GM18873 (cell line): ENCODE data around the gene SMIM35.
A peak's percentile ranks its signal among the peaks of the same experiment; 100 is the strongest.

Experiments used
- ATAC-seq: cut with Tn5 transposase; IDR thresholded peaks from one replicate; pipeline ENCODE4 v1.9.1; 2021; ENCODE audit warnings: mild to moderate bottlenecking, moderate library complexity, moderate number of reproducible peaks; ENCODE audit not compliant: unreplicated experiment, low FRiP score

SMIM35 gene

GRCh38 chr11:118086913-118087768 lies at the start of gene SMIM35:
TSS of gene SMIM35 (minus strand) at chr11:118086963. CDS start at chr11:118086757, 206 bp downstream.
- no peak for ATAC-seq

GRCh38 chr11:118136341-118136740 lies 49.6 kb upstream of the SMIM35 start:
- no peak for ATAC-seq

- no peak for ATAC-seq
These were observed 49.0 kb upstream of the SMIM35 start for GRCh38 chr11:118135796-118136165.

- no peak for ATAC-seq
These were observed 48.5 kb upstream of the SMIM35 start for GRCh38 chr11:118135051-118135795.

GRCh38 chr11:118133816-118134215 lies 47.1 kb upstream of the SMIM35 start:
- ATAC-seq = no peak

GRCh38 chr11:118132385-118133151 lies 45.8 kb upstream of the SMIM35 start:
- ATAC-seq = no peak

GRCh38 chr11:118129471-118130172 lies 42.9 kb upstream of the SMIM35 start:
- no peak for ATAC-seq

GRCh38 chr11:118128721-118129470 lies 42.1 kb upstream of the SMIM35 start:
- ATAC-seq = no peak

GRCh38 chr11:118128310-118128709 lies 41.5 kb upstream of the SMIM35 start:
- no peak for ATAC-seq

GRCh38 chr11:118126082-118126838 lies 39.5 kb upstream of the SMIM35 start:
- ATAC-seq = no peak

GRCh38 chr11:118124929-118125535 lies 38.3 kb upstream of the SMIM35 start:
- no peak for ATAC-seq

- no peak for ATAC-seq
These were observed 34.0 kb upstream of the SMIM35 start for GRCh38 chr11:118120793-118121192.

- peak; percentile 55 for ATAC-seq
These were observed 31.2 kb upstream of the SMIM35 start for GRCh38 chr11:118117790-118118601.

- ATAC-seq = no peak
These were observed 28.3 kb upstream of the SMIM35 start for GRCh38 chr11:118115048-118115447.

GRCh38 chr11:118114266-118114665 lies 27.5 kb upstream of the SMIM35 start:
- ATAC-seq = no peak

GRCh38 chr11:118112711-118113430 lies 26.1 kb upstream of the SMIM35 start:
- ATAC-seq = no peak

- no peak for ATAC-seq
These were observed 24.9 kb upstream of the SMIM35 start for GRCh38 chr11:118111744-118112035.
